SK-N-SH treated with all-trans-retinoic acid at 6 μM for 48 hours (cell line): ENCODE results near the gene PROZ.

Source experiments
- ATAC-seq: fragments of 200-7000 bp; cut with Tn5 transposase; 3 replicates; pipeline ENCODE4 v1.9.1; 2020; ENCODE audit warnings: mild to moderate bottlenecking, moderate library complexity
- ARNTL ChIP-seq: fragments of 450-650 bp; formaldehyde crosslinking; IDR thresholded peaks from 2 replicates; pipeline ENCODE4 v1.5.0; 2020; ENCODE audit warnings: low read depth, mild to moderate bottlenecking, moderate library complexity, borderline replicate concordance
- BACH2 ChIP-seq: fragments of 250-450 bp; sonication (Bioruptor Pico); IDR thresholded peaks from 2 replicates; pipeline ENCODE4 v1.9.0; 2021; ENCODE audit warnings: mild to moderate bottlenecking, borderline replicate concordance
- CSDC2 ChIP-seq: fragments of 250-450 bp; sonication (Bioruptor Pico); IDR thresholded peaks from 2 replicates; pipeline ENCODE4 v1.5.0; 2020; ENCODE audit warnings: mild to moderate bottlenecking, moderate library complexity
- ESRRG ChIP-seq: fragments of 250-450 bp; sonication (Bioruptor Pico); IDR thresholded peaks from 2 replicates; pipeline ENCODE4 v1.6.1; 2021; ENCODE audit warnings: mild to moderate bottlenecking
- GLIS3 ChIP-seq: fragments of 250-450 bp; sonication (Bioruptor Pico); IDR thresholded peaks from 2 replicates; pipeline ENCODE4 v1.5.0; 2020; ENCODE audit warnings: mild to moderate bottlenecking, moderate library complexity
- ISL1 ChIP-seq: fragments of 250-450 bp; sonication (Bioruptor Pico); IDR thresholded peaks from 2 replicates; pipeline ENCODE4 v2.1.2; 2022; ENCODE audit warnings: mild to moderate bottlenecking, moderate library complexity
- PPARA ChIP-seq: fragments of 250-450 bp; sonication (Bioruptor Pico); IDR thresholded peaks from 2 replicates; pipeline ENCODE4 v1.5.0; 2020; ENCODE audit warnings: mild to moderate bottlenecking, borderline replicate concordance
- RARB ChIP-seq: fragments of 250-450 bp; sonication (Bioruptor Pico); IDR thresholded peaks from 2 replicates; pipeline ENCODE4 v1.8.0; 2021; ENCODE audit warnings: mild to moderate bottlenecking, moderate library complexity
- SNAI2 ChIP-seq: fragments of 250-450 bp; sonication (Bioruptor Pico); IDR thresholded peaks from 2 replicates; pipeline ENCODE4 v1.5.0; 2020; ENCODE audit warnings: mild to moderate bottlenecking, moderate library complexity
- TCF4 ChIP-seq: fragments of 250-450 bp; sonication (Bioruptor Pico); IDR thresholded peaks from 2 replicates; pipeline ENCODE4 v1.8.0; 2021; ENCODE audit warnings: mild to moderate bottlenecking, moderate library complexity, borderline replicate concordance
- TOX ChIP-seq: fragments of 250-450 bp; sonication (Bioruptor Pico); IDR thresholded peaks from 2 replicates; pipeline ENCODE4 v1.8.0; 2021; ENCODE audit warnings: mild to moderate bottlenecking, moderate library complexity, borderline replicate concordance
- ZFP3 ChIP-seq: fragments of 250-450 bp; sonication (Bioruptor Pico); IDR thresholded peaks from 2 replicates; pipeline ENCODE4 v1.5.0; 2020; ENCODE audit warnings: mild to moderate bottlenecking, moderate library complexity
- ZFP30 ChIP-seq: fragments of 450-650 bp; formaldehyde crosslinking; IDR thresholded peaks from 2 replicates; pipeline ENCODE4 v1.5.0; 2022; ENCODE audit warnings: mild to moderate bottlenecking, moderate library complexity
- ZNF70 ChIP-seq: fragments of 450-650 bp; formaldehyde crosslinking; IDR thresholded peaks from 2 replicates; pipeline ENCODE4 v1.5.0; 2020; ENCODE audit warnings: mild to moderate bottlenecking, moderate library complexity
- ZNF8 ChIP-seq: fragments of 450-650 bp; formaldehyde crosslinking; IDR thresholded peaks from 2 replicates; pipeline ENCODE4 v1.5.0; 2020; ENCODE audit warnings: mild to moderate bottlenecking, moderate library complexity
- TF ChIP-seq, protein P1 (sequence below): fragments of 250-450 bp; sonication (Bioruptor Pico); IDR thresholded peaks from 2 replicates; pipeline ENCODE4 v1.5.1; 2020; ENCODE audit warnings: low read depth, mild to moderate bottlenecking, moderate library complexity
- TF ChIP-seq, protein P2 (sequence below): fragments of 250-450 bp; sonication (Bioruptor Pico); IDR thresholded peaks from 2 replicates; pipeline ENCODE4 v1.8.0; 2021; ENCODE audit warnings: low read depth, mild to moderate bottlenecking, moderate library complexity, borderline replicate concordance
- TF ChIP-seq, protein P3 (sequence below): fragments of 250-450 bp; sonication (Bioruptor Pico); IDR thresholded peaks from 2 replicates; pipeline ENCODE4 v1.5.1; 2021; ENCODE audit warnings: mild to moderate bottlenecking, moderate library complexity
- TF ChIP-seq, protein P4 (sequence below): fragments of 250-450 bp; sonication (Bioruptor Pico); IDR thresholded peaks from 2 replicates; pipeline ENCODE4 v1.5.0; 2020; ENCODE audit warnings: mild to moderate bottlenecking, moderate library complexity
- TF ChIP-seq, protein P5 (sequence below): fragments of 250-450 bp; sonication (Bioruptor Pico); IDR thresholded peaks from 2 replicates; pipeline ENCODE4 v1.8.0; 2020; ENCODE audit warnings: mild to moderate bottlenecking, moderate library complexity, borderline replicate concordance

The PROZ gene

DNA sequence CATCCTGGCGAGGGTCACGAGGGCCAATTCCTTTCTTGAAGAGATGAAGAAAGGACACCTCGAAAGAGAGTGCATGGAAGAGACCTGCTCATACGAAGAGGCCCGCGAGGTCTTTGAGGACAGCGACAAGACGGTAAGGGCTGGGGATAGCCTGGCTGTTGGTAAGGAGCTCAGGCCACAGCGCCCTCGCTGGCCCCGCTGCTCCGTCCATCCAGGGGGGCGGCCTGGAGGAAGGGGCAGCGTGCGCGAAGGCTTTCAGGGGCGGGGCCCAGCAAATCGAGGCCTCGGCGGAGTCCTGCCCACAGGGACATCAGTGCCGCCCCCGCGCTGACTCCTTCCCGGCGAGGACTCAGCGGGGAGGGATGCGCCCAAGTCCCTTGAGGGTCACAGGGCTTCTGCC lies 29.0 kb upstream of the PROZ start:
- TF ChIP-seq ZFP30 (CRISPR knock-in tag), result no peak
- TF ChIP-seq, protein P1, sequence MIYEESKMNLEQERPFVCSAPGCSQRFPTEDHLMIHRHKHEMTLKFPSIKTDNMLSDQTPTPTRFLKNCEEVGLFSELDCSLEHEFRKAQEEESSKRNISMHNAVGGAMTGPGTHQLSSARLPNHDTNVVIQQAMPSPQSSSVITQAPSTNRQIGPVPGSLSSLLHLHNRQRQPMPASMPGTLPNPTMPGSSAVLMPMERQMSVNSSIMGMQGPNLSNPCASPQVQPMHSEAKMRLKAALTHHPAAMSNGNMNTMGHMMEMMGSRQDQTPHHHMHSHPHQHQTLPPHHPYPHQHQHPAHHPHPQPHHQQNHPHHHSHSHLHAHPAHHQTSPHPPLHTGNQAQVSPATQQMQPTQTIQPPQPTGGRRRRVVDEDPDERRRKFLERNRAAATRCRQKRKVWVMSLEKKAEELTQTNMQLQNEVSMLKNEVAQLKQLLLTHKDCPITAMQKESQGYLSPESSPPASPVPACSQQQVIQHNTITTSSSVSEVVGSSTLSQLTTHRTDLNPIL (CRISPR knock-in tag), result no peak
- TF ChIP-seq, protein P2, sequence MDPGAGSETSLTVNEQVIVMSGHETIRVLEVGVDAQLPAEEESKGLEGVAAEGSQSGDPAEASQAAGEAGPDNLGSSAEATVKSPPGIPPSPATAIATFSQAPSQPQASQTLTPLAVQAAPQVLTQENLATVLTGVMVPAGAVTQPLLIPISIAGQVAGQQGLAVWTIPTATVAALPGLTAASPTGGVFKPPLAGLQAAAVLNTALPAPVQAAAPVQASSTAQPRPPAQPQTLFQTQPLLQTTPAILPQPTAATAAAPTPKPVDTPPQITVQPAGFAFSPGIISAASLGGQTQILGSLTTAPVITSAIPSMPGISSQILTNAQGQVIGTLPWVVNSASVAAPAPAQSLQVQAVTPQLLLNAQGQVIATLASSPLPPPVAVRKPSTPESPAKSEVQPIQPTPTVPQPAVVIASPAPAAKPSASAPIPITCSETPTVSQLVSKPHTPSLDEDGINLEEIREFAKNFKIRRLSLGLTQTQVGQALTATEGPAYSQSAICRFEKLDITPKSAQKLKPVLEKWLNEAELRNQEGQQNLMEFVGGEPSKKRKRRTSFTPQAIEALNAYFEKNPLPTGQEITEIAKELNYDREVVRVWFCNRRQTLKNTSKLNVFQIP, result no peak
- no peak for ATAC-seq

DNA sequence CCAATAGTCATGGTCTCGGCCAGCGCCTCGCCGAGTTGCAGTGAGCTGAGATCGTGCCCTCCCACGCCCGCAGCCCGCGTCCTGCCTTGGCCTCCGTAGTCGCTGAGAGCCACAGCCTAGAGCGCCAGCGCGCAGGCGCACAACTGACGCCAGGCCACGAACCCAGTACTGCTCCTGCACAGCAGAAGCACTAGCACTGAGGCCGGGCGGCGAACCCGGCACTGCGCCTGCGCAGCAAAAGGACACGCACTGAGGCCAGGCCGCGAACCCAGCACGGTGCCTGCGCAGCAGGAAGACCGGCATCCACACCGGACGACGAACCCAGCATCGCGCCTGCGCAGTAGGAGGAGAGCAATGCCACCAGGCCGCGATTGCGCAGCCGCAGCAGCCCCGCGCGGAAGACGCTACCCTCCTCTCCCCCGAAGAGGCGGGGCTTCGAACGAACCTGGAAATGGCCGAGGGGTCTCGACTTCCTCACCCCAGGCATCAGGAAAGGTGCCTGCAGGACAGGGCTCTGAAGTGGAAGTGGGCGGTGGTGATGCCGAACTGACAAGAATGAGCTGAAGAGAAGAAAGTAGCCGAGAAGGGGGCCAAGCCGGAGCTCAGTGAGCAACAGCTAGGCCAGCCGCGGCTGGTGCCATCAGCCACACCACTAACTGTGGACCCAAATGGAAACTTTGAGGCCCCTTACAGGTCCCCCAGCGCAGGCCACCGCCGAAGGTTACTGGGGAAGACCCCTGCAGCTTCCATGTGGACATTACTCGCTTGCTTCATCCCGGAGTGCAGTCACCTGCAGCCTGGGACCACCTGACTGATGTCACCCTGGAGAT lies 28.3 kb upstream of the PROZ start:
- no peak for ATAC-seq
- TF ChIP-seq ZNF8 (no peak), GLIS3 (CRISPR knock-in tag) (no peak), ZFP30 (CRISPR knock-in tag) (no peak), SNAI2 (CRISPR knock-in tag) (no peak), ARNTL (CRISPR knock-in tag) (no peak), ZNF70 (no peak), ESRRG (no peak), ZFP3 (no peak), BACH2 (no peak), TOX (CRISPR knock-in tag) (no peak), TCF4 (CRISPR knock-in tag) (no peak), RARB (no peak), CSDC2 (CRISPR knock-in tag) (no peak), PPARA (CRISPR knock-in tag) (no peak), ISL1 (CRISPR knock-in tag) (no peak)
- TF ChIP-seq, protein P1 (CRISPR knock-in tag), result no peak
- TF ChIP-seq, protein P2, result no peak
- TF ChIP-seq, protein P3, sequence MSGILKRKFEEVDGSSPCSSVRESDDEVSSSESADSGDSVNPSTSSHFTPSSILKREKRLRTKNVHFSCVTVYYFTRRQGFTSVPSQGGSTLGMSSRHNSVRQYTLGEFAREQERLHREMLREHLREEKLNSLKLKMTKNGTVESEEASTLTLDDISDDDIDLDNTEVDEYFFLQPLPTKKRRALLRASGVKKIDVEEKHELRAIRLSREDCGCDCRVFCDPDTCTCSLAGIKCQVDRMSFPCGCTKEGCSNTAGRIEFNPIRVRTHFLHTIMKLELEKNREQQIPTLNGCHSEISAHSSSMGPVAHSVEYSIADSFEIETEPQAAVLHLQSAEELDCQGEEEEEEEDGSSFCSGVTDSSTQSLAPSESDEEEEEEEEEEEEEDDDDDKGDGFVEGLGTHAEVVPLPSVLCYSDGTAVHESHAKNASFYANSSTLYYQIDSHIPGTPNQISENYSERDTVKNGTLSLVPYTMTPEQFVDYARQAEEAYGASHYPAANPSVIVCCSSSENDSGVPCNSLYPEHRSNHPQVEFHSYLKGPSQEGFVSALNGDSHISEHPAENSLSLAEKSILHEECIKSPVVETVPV, result no peak
- TF ChIP-seq, protein P4, sequence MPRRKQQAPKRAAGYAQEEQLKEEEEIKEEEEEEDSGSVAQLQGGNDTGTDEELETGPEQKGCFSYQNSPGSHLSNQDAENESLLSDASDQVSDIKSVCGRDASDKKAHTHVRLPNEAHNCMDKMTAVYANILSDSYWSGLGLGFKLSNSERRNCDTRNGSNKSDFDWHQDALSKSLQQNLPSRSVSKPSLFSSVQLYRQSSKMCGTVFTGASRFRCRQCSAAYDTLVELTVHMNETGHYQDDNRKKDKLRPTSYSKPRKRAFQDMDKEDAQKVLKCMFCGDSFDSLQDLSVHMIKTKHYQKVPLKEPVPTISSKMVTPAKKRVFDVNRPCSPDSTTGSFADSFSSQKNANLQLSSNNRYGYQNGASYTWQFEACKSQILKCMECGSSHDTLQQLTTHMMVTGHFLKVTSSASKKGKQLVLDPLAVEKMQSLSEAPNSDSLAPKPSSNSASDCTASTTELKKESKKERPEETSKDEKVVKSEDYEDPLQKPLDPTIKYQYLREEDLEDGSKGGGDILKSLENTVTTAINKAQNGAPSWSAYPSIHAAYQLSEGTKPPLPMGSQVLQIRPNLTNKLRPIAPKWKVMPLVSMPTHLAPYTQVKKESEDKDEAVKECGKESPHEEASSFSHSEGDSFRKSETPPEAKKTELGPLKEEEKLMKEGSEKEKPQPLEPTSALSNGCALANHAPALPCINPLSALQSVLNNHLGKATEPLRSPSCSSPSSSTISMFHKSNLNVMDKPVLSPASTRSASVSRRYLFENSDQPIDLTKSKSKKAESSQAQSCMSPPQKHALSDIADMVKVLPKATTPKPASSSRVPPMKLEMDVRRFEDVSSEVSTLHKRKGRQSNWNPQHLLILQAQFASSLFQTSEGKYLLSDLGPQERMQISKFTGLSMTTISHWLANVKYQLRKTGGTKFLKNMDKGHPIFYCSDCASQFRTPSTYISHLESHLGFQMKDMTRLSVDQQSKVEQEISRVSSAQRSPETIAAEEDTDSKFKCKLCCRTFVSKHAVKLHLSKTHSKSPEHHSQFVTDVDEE, result no peak
- TF ChIP-seq, protein P5, sequence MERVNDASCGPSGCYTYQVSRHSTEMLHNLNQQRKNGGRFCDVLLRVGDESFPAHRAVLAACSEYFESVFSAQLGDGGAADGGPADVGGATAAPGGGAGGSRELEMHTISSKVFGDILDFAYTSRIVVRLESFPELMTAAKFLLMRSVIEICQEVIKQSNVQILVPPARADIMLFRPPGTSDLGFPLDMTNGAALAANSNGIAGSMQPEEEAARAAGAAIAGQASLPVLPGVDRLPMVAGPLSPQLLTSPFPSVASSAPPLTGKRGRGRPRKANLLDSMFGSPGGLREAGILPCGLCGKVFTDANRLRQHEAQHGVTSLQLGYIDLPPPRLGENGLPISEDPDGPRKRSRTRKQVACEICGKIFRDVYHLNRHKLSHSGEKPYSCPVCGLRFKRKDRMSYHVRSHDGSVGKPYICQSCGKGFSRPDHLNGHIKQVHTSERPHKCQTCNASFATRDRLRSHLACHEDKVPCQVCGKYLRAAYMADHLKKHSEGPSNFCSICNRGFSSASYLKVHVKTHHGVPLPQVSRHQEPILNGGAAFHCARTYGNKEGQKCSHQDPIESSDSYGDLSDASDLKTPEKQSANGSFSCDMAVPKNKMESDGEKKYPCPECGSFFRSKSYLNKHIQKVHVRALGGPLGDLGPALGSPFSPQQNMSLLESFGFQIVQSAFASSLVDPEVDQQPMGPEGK, result no peak
